ENCODE data around the gene INO80C.

INO80C gene

GRCh38 chr18:35426786-35427185 is 71.0 kb downstream of the INO80C start:
- no peak for DNase-seq (ENCODE audit: low read depth)

- DNase-seq (ENCODE audit: low read depth) = no peak
Observed at GRCh38 chr18:35424356-35424755, 73.4 kb downstream of the INO80C start.

DNA sequence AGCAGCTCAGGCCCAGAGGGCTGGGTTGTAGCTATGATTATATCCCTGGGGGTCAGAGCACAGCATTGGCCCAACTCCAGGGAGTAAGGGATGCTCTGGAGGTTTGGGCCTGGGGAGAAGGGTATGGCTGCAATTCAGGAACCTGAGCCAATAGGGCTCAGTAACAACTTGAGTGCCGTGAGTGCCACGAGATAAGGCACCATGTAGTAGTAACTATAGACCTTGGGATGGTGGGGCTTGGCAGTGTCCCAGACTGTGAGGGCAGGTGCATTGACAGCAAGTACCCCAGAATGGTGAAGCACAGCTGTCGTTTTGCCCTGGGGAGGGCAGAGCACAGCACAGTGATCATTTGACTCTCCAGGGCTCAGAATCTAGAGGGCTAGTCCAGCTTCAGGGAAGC is 75.5 kb downstream of the INO80C start:
- DNase-seq (ENCODE audit: low read depth) = no peak

DNA sequence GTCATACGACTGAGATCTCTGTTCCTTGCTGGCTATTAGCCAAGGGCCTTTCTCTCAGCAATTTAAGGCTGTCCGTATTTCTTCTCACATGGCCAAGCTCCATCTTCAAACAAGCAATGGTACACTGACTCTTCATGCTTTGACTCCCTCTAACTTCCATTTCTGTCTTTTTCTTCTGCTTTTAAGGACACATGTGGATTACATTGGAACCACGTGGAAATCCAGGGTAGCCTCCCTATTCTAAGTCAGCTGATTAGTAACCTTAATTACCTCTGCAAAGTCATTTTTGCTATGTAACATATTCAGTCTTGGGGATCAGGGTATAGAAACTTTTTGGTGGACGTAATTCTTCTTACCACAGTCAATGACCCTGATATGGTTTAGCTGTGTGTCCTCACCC is 79.2 kb downstream of the INO80C start:
- DNase-seq (ENCODE audit: low read depth) = no peak

Measured in stimulated activated CD8-positive, alpha-beta memory T cell treated with anti-CD3 and anti-CD28 coated beads, Interleukin-12 subunit alpha, Interleukin-12 subunit beta, amount 100 ng/mL, for 4 hours (primary cell).